GM18508 (cell line): Measurements from ENCODE around the gene STON2.
"Not testable (repeated sequence)": the region's sequence is repeated elsewhere in the genome, so short reads cannot be mapped to it uniquely, and the experiment has no call there.

Experiments used
- ATAC-seq: cut with Tn5 transposase; IDR thresholded peaks from one replicate; pipeline ENCODE4 v1.9.1; 2021; ENCODE audit warnings: moderate number of reproducible peaks; ENCODE audit not compliant: insufficient read depth, unreplicated experiment

The STON2 gene, protein sequence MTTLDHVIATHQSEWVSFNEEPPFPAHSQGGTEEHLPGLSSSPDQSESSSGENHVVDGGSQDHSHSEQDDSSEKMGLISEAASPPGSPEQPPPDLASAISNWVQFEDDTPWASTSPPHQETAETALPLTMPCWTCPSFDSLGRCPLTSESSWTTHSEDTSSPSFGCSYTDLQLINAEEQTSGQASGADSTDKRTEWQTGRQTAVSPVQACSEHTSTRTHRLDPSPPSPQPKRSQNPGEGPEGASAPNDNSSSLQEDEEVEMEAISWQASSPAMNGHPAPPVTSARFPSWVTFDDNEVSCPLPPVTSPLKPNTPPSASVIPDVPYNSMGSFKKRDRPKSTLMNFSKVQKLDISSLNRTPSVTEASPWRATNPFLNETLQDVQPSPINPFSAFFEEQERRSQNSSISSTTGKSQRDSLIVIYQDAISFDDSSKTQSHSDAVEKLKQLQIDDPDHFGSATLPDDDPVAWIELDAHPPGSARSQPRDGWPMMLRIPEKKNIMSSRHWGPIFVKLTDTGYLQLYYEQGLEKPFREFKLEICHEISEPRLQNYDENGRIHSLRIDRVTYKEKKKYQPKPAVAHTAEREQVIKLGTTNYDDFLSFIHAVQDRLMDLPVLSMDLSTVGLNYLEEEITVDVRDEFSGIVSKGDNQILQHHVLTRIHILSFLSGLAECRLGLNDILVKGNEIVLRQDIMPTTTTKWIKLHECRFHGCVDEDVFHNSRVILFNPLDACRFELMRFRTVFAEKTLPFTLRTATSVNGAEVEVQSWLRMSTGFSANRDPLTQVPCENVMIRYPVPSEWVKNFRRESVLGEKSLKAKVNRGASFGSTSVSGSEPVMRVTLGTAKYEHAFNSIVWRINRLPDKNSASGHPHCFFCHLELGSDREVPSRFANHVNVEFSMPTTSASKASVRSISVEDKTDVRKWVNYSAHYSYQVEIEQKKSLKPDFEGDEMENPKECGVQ

DNA sequence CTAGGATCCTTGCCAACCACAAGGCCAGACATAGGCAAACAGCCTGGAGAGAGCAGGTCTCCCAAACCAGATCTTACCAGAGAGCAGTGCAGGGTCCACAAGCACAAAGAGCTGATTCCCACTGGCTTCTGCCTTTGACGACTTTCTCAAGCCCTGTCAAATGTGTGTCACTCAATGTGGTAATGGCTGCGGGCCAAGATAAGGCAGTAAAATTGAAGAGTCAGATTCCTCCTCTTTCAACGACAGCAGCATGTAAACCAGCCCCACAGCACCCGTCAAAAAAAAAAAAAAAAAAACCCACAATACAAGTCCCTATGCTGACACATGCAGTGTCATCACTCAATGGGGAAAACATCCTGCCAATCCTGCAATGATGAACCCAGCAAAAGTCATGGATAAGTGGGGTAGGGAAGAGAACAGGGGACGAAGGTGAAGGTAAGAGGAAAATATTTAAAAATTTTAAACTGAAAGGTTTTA lies at the start of gene STON2:
STON2 (minus strand) TSS at position 123 of the 477 bp plus-strand sequence. CDS start 1,942 bp downstream, outside the sequence.
- no peak for ATAC-seq

DNA sequence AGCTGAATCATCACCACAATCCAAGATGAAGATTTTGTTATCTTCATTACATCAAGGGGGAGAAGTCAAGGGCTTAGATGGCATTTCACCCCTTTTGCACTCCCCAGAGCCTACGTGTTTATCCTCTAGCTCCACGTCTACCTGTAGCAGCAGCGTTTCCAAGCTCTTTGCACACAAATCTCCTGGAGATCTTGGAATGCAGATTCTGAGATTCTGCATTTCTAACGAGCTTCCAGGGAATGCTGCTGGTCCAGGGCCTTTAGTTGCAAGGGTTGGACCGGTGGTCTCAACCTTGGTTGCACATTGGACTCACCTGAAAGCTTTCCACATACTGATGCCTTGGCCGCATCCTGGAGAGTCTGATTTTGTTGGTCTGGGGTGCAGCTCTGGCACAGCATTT lies 49.5 kb upstream of the STON2 start:
- ATAC-seq, result no peak

DNA sequence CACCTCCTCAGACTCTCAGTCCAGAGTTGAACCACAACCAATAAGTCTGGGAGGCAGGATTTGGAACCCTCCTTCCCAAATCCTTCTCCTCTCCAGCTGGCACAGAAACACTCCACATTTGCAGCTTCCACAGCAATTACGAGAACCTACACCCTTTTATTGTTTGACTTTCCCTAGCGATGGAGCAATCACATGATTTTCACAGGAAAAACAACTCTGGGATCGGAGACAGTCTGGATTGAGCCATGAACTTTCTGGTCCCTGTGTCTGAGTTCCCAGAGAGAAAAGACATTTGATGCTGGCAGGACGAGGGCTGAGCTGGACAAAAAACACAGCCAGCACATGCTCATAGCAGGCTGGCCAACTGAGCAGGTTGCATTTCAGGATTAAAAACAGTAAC lies 49.0 kb upstream of the STON2 start:
- ATAC-seq, result no peak

DNA sequence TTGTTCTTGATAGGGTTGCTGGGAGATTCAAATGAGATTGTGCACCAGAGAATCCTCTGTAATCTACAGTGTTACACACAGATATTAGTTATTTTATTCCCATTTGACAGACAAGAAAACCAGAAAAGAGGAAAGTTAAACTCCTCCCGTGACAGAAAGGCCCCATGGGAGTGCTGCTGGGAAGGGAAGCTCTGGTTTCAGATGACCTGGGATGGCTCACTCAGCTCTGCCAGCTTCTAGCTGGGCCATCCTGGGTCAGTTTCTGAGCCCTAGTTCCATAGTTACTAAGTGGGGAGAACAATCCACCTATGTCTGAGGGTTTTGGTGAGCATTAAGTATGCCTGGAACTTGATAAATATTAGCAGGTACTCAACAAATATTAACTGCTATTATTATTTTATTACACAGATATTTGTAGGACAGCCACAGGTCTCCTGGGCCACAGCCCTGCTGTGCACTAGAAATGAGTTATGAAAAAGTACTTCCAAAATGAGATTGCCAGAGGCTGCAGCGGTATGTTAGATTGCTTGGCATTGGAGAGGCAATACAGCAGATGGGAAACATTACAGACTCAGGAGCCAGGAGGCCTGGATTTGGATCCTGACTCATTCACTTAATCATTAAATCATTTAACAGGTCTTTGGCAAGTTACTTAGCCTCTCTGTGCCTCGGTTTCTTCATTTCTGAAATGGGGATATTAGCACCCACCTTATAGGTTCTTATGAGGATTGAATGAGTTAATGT lies 47.1 kb upstream of the STON2 start:
- ATAC-seq, result no peak

DNA sequence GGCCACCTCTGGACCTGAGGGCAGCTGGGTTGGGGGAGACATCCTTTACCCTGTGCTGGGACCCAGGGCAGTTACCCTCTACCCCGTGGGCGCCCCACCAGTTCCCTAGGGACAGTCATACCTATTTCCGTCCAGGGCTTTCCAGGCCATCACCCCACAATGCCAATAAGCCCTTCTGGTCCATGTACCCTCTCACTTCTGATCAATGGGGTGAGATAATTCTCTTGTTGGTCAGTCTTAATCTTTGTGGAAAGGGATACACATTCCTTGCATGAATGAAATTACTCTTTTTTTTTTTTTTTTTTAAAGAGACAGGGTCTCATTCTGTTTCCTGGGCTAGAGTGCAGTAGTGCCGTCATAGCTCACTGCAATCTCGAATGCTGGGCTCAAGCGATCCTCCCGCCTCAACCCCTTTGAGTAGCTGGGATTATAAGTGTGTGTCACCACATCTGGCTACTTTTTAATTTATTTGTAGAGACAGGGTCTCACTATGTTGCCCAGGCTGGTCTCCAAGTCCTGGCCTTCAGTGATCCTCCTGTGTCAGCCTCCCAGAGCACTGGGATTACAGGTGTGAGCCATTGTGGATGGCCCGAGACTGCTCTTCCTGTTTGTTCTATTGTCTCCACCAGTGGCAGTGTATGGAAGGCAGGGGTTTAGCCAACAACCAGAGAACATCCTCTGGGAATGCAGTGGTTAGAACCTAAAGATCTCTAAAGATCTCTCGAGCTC lies 46.3 kb upstream of the STON2 start:
- ATAC-seq, result no peak

DNA sequence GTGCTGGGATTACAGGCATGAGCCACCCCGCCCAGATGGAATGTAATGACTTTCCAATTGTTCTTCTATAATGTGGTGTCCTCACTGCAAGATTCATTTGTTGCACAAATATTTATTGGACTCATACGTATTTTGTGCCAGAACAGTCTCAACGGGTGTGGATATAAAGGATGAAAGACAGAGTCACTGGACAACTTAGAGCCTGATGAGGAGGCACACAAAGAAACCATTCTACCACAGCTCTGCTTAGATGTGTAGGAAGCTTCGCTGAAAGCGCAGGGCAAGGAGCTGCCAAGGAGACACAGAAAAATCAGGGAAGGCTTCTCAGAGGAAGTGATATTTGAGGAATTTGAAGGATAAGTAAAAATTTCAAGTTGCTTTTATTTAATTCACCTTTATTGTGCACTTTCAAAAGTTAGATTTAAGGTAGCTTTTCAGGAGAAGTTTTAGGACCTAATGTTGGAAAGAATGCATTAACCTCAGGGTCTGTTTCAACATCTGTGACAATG lies 41.6 kb upstream of the STON2 start:
- ATAC-seq, result no peak

DNA sequence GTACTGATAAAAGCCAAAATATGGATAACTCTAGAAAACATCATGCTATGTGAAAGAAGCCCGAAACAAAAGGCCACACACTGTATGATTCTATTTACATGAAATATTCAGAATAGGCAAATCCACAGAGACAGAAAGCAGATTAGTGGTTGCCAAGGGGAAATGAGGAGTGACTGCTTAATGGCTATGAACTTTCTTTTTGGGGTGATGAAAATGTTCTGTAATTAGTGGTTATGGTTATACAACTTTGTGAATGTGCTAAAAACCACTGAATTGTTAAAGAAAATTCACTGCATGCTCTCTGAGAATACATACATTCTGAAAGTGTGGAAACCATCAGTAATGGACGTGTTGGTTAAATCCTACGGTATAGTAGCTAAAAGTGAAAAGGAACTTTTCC lies 39.9 kb upstream of the STON2 start:
- no peak for ATAC-seq

DNA sequence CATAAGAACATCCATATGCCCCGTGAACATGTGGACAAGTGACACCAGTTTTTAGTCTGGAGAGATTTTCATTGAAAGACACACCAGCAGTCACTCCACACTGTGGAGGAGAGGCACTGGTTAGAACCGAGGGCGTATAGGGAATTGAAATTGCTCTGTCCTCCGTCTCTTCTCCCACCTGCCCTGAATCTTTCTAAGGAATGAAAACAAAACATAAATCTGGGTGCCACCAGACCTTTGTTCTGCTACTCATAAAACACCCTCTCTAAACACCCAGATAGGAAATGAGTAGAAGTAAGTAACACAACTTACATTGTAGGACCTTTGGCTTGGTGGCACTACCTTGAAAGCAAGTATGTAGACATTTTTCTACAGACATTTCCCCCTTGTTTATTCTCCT lies 37.1 kb upstream of the STON2 start:
- ATAC-seq, result no peak

DNA sequence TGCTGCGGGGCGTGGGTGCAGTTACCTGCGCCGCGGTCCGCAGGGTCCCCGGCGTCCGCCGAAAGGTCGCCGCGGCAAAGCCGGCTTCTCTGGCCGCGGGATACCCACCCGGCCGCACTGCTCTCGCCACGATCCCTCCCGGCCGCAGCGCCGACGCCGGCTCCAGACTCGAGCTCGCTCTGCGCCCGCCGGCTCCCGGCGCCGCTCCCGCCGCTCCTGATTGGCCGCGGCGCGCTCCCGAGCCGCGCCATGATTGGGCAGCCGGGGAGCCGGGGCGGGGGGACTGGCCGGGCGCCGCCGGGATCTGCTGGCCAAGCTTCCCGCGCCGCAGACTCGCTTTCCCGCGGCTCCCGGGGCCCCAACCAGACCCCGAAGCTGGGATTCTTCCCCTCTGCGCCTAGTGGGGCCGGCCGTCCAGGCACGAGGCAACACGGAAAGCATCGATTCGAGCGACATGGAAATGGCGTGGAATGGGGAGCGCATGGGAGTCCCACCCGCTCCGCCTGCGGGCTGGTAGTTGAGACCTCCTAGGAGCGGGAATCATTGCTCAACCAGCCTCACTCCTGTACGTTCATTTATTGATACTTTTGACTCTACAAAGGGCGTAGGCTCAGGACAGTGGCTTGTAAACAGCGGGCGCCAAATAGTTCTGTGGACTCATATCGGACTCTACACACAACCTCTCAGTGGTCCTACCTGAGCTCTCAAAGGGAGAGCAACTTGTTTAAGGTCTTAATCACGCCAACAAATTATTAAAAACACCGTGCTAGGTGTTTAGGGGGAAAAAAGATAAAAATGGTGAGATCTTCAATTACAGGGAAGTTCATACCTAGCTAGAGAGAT lies 36.4 kb upstream of the STON2 start:
- ATAC-seq, result no peak

DNA sequence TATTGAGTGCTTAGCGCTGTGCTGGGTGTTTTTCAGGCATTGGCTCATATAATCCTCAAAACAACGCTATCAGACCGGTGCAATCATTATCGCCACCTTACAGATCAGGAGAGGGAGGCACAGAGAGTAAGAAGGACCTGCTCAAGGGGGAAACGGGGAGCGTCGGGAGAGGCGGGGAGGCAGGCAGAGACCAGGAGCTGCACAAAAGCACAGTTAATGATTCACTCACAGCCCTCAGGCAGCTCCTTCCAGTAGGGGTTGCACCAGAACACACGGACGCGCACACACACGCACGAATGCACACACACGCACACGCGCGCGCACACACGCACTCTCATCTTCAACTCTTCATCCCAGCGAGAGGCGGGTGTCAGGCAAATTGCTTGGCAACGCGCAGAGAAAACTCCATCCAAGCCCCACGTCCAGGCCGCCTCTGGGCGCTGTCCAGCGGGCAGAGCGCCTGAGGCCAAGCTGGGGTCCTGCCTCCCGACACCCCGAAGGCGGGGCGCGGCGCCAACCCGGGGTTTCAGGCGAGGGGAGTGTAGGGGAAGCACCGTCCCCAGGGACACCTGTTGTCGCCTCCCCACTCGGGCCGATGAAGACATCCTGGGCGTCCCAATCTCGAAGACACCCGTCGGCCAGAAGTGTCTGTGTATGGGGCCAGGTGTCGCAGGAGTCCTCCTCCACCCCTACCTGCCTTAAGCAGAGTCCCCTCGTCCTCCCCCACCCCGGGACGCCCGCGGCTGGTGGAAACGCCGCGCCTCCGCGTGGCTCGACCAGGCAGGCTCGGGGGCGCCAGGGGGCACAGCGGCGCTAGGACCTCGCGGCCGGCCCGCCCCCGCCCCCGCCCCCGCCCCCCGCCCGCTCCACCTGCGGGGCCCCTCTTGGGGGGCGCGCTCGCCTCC lies 35.5 kb upstream of the STON2 start:
- ATAC-seq, result no peak

DNA sequence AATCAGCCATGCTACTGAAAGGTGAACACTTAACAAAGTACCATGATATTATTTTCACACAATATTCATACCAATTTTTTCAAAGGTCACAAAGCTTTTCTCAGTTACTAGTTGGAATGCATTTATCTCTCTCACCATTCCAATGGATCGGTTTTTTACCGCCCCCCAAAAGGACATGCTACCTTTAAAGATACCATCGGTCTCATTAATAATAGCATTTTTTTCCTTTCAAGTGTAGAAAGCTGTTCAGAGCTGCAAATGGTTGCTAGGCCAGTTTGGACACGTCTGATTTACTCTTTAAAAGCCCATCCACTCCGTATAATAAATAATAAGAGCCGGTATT lies 34.9 kb upstream of the STON2 start:
- no peak for ATAC-seq

DNA sequence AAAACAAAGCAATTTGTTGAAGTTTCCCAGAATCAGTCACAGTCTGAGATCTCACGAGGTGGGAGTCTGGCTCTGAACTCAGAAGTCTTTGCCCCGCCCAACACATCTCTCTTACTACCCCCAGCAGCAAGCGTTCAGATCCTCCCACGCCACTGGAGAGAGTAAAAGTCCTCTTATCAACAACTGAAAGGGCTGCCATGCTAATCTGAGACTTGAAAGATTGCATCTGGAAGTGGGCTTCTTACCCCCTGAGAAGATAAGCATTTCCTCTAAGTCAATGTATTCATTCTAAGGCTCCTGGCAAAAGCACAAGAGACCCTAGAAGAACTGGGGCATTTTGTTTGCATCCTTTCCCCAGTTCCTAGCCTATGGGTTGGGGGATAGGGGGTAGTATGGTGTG lies 34.1 kb upstream of the STON2 start:
- no peak for ATAC-seq

DNA sequence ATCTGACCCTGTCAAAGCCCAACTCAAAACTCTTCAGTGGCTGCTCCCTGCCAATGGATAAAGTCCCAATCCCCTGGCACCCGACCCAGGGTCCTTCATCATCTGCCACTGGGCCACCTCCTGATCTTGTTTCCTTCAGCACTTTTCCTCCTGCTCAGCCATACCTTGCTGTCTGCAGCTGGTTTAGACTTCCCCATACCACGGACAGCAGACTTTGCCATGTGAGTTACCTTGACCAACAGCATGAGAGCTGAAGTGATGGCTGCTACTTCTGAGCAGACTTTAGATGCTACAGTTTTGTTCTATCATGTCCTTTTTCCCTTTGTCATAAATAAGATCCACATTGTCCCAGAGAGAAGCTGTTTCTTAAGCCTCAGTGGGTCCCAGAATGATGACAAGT lies 33.3 kb upstream of the STON2 start:
- no peak for ATAC-seq

DNA sequence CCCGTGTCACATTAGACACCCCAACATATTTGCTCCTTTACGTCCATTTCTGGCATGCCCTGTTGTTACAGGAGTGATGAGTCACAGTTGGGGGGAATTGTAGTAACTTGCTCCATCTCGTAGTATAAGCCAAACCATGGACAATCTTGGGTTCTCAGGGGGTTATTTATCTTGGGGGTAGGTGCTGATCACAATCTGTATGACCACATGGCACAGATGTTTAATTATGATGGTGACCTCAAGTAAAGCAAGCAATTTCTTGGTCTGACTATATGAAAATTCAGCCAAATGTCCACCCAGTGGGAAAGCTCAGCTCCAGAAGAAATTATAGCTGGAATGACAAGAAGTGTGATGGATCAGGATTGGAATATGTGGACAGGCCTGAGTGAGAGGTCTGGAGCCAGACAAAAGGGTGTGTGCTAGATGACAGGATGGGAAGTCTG lies 32.1 kb upstream of the STON2 start:
- ATAC-seq, result no peak

DNA sequence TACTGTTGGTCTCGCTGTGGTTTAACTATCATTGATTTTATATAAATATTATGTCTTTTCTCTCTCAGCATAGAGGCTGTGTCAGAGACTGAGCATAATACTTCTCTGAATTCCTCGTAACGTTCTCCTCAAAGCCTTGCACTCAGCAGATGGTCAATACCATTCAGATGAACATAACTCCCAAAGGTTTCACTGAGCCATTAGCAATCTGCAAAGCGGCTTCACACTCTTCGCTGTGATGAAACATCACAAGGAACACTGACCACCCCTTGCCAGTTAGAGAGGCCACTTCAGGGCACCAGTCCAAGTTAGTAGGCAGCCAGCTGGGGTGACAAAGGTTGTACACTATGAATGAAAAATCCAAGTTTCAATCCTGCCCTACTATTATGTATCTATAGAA lies 30.1 kb upstream of the STON2 start:
- no peak for ATAC-seq

DNA sequence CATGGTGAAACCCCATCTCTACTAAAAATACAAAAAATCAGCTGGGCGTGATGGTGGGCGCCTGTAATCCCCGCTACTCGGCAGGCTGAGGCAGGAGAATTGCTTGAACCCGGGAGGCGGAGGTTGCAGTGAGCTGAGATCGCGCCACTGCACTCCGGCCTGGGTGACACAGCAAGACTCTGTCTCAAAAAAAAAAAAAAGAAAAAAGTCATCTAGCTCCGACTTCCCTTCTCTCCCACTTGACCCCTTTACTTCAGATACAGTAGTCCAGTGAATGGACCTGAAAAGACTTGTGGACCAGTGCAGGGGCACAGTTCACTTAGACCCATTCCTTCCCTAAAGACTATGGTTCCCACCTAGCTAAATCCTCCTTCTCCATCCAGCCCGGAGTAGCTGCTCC lies 29.6 kb upstream of the STON2 start:
- ATAC-seq, result not testable (repeated sequence)

DNA sequence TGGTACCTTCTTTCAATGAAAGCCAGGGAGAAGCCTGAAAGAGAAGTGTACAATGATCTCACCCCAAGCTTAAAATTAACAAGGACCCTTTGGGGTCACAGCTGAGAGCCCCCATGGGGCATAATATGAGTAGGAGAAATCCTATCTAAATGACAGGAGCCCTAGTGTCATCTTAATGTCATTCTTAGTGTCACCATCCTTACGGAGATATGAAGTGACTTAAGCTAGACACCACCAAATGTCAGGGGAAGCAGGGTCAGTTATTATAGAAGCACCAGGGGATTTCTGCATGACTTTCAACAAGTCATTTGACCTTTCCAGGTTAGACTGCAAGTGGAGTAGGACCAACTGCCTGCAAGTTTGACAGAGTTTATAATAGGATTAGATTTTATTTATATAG lies 28.9 kb upstream of the STON2 start:
- ATAC-seq, result no peak
